K562 (cell line): ENCODE results near the gene MEGF9. TPM values are rescaled to one million over a fixed set of nuclear protein-coding genes. Genes with fewer than 3 reads are reported as not detected.
A peak's percentile ranks its signal among the peaks of the same experiment; 100 is the strongest.

ENCODE experiments used
- ATAC-seq: fragments of 200-7000 bp; cut with Tn5 transposase; 3 replicates; pipeline ENCODE4 v1.9.1; 2020; ENCODE audit warnings: moderate library complexity
- BruUV-seq: library from RNA; stranded (reverse); fragments of 400-500 nt; replicated peaks from 2 replicates; lab custom pipeline; 2021; lab: Mats Ljungman, UMichigan
- CTCF ChIA-PET: fragments of 300-600 bp; formaldehyde crosslinking; extraction: SDS; loops from one replicate; lab custom pipeline; 2021; ENCODE audit warnings: low intra/inter-chr PET ratio; lab: Yijun Ruan, JAX
- POLR2A ChIA-PET: fragments of 300-600, 350-650 bp; sonication (Branson Sonifier 250); formaldehyde crosslinking; extraction: SDS; loops from one replicate; lab custom pipeline; 2021; ENCODE audit warnings: antibody characterized with exemption, inconsistent platforms; lab: Yijun Ruan, JAX
- DNase-seq, 4 experiments: peaks; one replicate each; pipeline versions ENCODE4 v3.0.0 to v3.0.0-alpha.2; 2011 to 2018; ENCODE audit warnings: low spot score in 3 of 4, mixed read lengths in 3 of 4; ENCODE audit errors: extremely low read depth in 1 of 4
- FAIRE-seq: peaks from 2 replicates; lab custom pipeline; 2011; peaks lifted over from hg19 to GRCh38; lab: Jason Lieb, UNC
- H2AFZ ChIP-seq: 2 replicates; pipeline ENCODE4 v1.6.0; 2011; ENCODE audit warnings: low read depth, low read length, control low read depth, inconsistent platforms
- H3K27ac ChIP-seq: fragments of 200-600 bp; 3 replicates; pipeline ENCODE4 v1.8.0; 2011; ENCODE audit warnings: low read depth, mild to moderate bottlenecking, control low read depth, inconsistent platforms, low read length, moderate library complexity, mixed read lengths; ENCODE audit errors: extremely low read depth
- H3K27me3 ChIP-seq, 2 experiments: fragments of 300-600 bp in 1 of 2; 2 replicates in 1 of 2; 3 replicates in 1 of 2; pipeline versions ENCODE4 v1.6.0 to v1.8.0; 2011; ENCODE audit warnings: inconsistent platforms in 2 of 2, low read length in 2 of 2, mild to moderate bottlenecking in 1 of 2, mixed read lengths in 1 of 2, moderate library complexity in 1 of 2; ENCODE audit not compliant: control insufficient read depth in 2 of 2, insufficient read depth in 2 of 2
- H3K36me3 ChIP-seq: fragments of 300-600 bp; 3 replicates; pipeline ENCODE4 v1.8.0; 2011; ENCODE audit warnings: mild to moderate bottlenecking, low read length, inconsistent platforms; ENCODE audit not compliant: control insufficient read depth, insufficient read depth
- H3K4me1 ChIP-seq, 2 experiments: fragments of 200-600 bp in 1 of 2; replicated peaks in 1 of 2; 2 replicates in 1 of 2; 3 replicates in 1 of 2; pipeline versions ENCODE4 v1.5.1 to v1.8.0; 2011; ENCODE audit warnings: inconsistent platforms in 2 of 2, low read length in 2 of 2, mild to moderate bottlenecking in 1 of 2, mixed read lengths in 1 of 2, moderate library complexity in 1 of 2; ENCODE audit not compliant: control insufficient read depth in 2 of 2, insufficient read depth in 2 of 2
- H3K4me2 ChIP-seq: 2 replicates; pipeline ENCODE4 v1.6.1; 2011; ENCODE audit warnings: low read length, control low read depth, inconsistent platforms, mixed read lengths; ENCODE audit not compliant: insufficient read depth
- H3K4me3 ChIP-seq: fragments of 200-600 bp; sonication (generic), shearing (Covaris generic); 2 replicates; pipeline ENCODE4 v1.5.1; 2016; ENCODE audit warnings: control low read depth, inconsistent platforms
- H3K79me2 ChIP-seq: fragments of 200-600 bp; 3 replicates; pipeline ENCODE4 v1.8.0; 2011; ENCODE audit warnings: low read length, inconsistent platforms; ENCODE audit not compliant: control insufficient read depth, insufficient read depth
- H3K9ac ChIP-seq, 2 experiments: 2 replicates each; pipeline versions ENCODE4 v1.6.0 to v1.6.1; 2011; ENCODE audit warnings: low read depth in 2 of 2, low read length in 2 of 2, control low read depth in 1 of 2, inconsistent platforms in 1 of 2, mild to moderate bottlenecking in 1 of 2, mixed read lengths in 1 of 2; ENCODE audit not compliant: insufficient read depth in 1 of 2
- H3K9me1 ChIP-seq: one replicate; pipeline ENCODE4 v1.6.0; 2011; ENCODE audit warnings: inconsistent platforms, mild to moderate bottlenecking, low read length, moderate library complexity; ENCODE audit not compliant: control insufficient read depth, insufficient read depth
- H3K9me3 ChIP-seq: replicated peaks from 2 replicates; pipeline ENCODE4 v1.5.1; 2011; ENCODE audit warnings: low read depth, low read length, inconsistent platforms; ENCODE audit not compliant: control insufficient read depth, insufficient read depth
- H4K20me1 ChIP-seq: replicated peaks from 2 replicates; pipeline ENCODE4 v1.6.1; 2011; ENCODE audit warnings: low read length, inconsistent platforms, mixed read lengths; ENCODE audit not compliant: control insufficient read depth, insufficient read depth
- BRD4 ChIP-seq: fragments of 200-600 bp; sonication (generic); IDR thresholded peaks from 2 replicates; pipeline ENCODE4 v1.6.1; 2017; ENCODE audit warnings: inconsistent platforms
- CBFA2T2 ChIP-seq: fragments of 450-650 bp; conservative IDR thresholded peaks from 2 replicates; pipeline ENCODE4 v1.6.1; 2017; ENCODE audit warnings: mild to moderate bottlenecking
- CBFA2T3 ChIP-seq: fragments of 450-650 bp; IDR thresholded peaks from 2 replicates; pipeline ENCODE4 v1.6.1; 2017
- EP400 ChIP-seq: fragments of 450-650 bp; IDR thresholded peaks from 2 replicates; pipeline ENCODE4 v1.6.1; 2017; ENCODE audit warnings: antibody characterized with exemption, mild to moderate bottlenecking, moderate library complexity
- FOXA1 ChIP-seq: fragments of 450-650 bp; IDR thresholded peaks from 2 replicates; pipeline ENCODE4 v1.6.1; 2016; ENCODE audit warnings: mild to moderate bottlenecking, borderline replicate concordance
- FOXK1 ChIP-seq: sonication (generic); formaldehyde crosslinking; IDR thresholded peaks from 2 replicates; pipeline ENCODE4 v1.8.0; 2022; ENCODE audit warnings: missing genetic modification reagents, mild to moderate bottlenecking, borderline replicate concordance
- HINFP ChIP-seq: fragments of 450-650 bp; conservative IDR thresholded peaks from 2 replicates; pipeline ENCODE4 v1.6.1; 2016; ENCODE audit warnings: missing genetic modification characterization, low read depth, mild to moderate bottlenecking, control low read depth, missing compliant biosample characterization
- ILF3 ChIP-seq: fragments of 450-650 bp; IDR thresholded peaks from 2 replicates; pipeline ENCODE4 v1.6.1; 2018; ENCODE audit warnings: antibody characterized with exemption, mild to moderate bottlenecking, moderate library complexity, borderline replicate concordance
- KAT2B ChIP-seq: IDR thresholded peaks from one replicate; pipeline ENCODE4 v1.6.1; 2012; ENCODE audit warnings: low read depth, mild to moderate bottlenecking, control low read depth, inconsistent platforms, low read length, moderate library complexity
- LCOR ChIP-seq: sonication (generic); formaldehyde crosslinking; IDR thresholded peaks from 2 replicates; pipeline ENCODE4 v1.8.0; 2022; ENCODE audit warnings: mild to moderate bottlenecking, missing genetic modification reagents
- MCM7 ChIP-seq, 2 experiments: fragments of 450-650 bp; IDR thresholded peaks; 2 replicates each; pipeline ENCODE4 v1.6.1; 2016 to 2018
- NR0B1 ChIP-seq: fragments of 450-650 bp; IDR thresholded peaks from one replicate; pipeline ENCODE4 v1.6.1; 2018; ENCODE audit warnings: mild to moderate bottlenecking, moderate library complexity; ENCODE audit not compliant: partially characterized antibody
- POLR3G ChIP-seq: IDR thresholded peaks from 2 replicates; pipeline ENCODE4 v1.6.1; 2011; ENCODE audit not compliant: insufficient read length, insufficient replicate concordance; ENCODE audit errors: extremely low read depth
- RBM17 ChIP-seq: fragments of 200-400 bp; formaldehyde crosslinking; IDR thresholded peaks from 2 replicates; pipeline ENCODE4 v1.6.1; 2017; ENCODE audit warnings: low read depth, mild to moderate bottlenecking, low read length, borderline replicate concordance
- SRSF9 ChIP-seq: fragments of 200-400 bp; formaldehyde crosslinking; IDR thresholded peaks from 2 replicates; pipeline ENCODE4 v1.6.1; 2017; ENCODE audit warnings: low read depth, low read length, borderline replicate concordance
- TCF3 ChIP-seq: sonication (generic); formaldehyde crosslinking; IDR thresholded peaks from 2 replicates; pipeline ENCODE4 v1.4.0; 2020; ENCODE audit warnings: mild to moderate bottlenecking, missing genetic modification reagents
- TEAD2 ChIP-seq: fragments of 450-650 bp; IDR thresholded peaks from 2 replicates; pipeline ENCODE4 v1.6.1; 2016; ENCODE audit warnings: missing genetic modification characterization, control low read depth, missing compliant biosample characterization
- TEAD4 ChIP-seq, 2 experiments: sonication (generic) in 1 of 2; formaldehyde crosslinking in 1 of 2; IDR thresholded peaks; 2 replicates each; pipeline versions ENCODE4 v1.6.1 to v1.8.0; 2012 to 2022; ENCODE audit warnings: borderline replicate concordance in 1 of 2, inconsistent platforms in 1 of 2, low read length in 1 of 2, mild to moderate bottlenecking in 1 of 2, missing genetic modification reagents in 1 of 2
- THRAP3 ChIP-seq: fragments of 450-650 bp; IDR thresholded peaks from 2 replicates; pipeline ENCODE4 v1.6.1; 2016; ENCODE audit warnings: mild to moderate bottlenecking, inconsistent platforms, borderline replicate concordance
- ZNF398 ChIP-seq: fragments of 250-450 bp; sonication (Bioruptor Pico); IDR thresholded peaks from 2 replicates; pipeline ENCODE4 v1.8.0; 2021; ENCODE audit warnings: moderate library complexity, mild to moderate bottlenecking, inconsistent platforms
- WGBS: fragments of 100-300 bp; shearing (Covaris generic); methylation state at CpG from one replicate; pipeline ENCODE4 v1.1.6; 2016; ENCODE audit warnings: low coverage, mixed read lengths; ENCODE audit not compliant: insufficient coverage; ENCODE audit errors: missing lambda C conversion rate; 5-methylcytosine and 5-hydroxymethylcytosine counted together
- in situ Hi-C: fragments of 300-500 bp; cut with MboI; formaldehyde crosslinking; loops from 4 replicates; pipeline ENCODE4 v1.15.0; 2018; ENCODE audit warnings: inconsistent platforms, mixed read lengths
- intact Hi-C: fragments of 100-400 bp; cut with micrococcal nuclease; formaldehyde crosslinking; loops from 2 replicates; pipeline ENCODE4 v1.14.2; 2022
- polyA plus RNA-seq, 8 experiments: library from polyadenylated mRNA; depleted of rRNA in 4 of 8; stranded (reverse) in 5 of 8; unstranded in 3 of 8; fragments of >200 nt; fragmentation: Nextera tagmentation in 2 of 8; fragmentation: Illumina TruSeq in 1 of 8; extraction: Ambion mirVana in 2 of 8; extraction: Trizol in 1 of 8; gene quantifications; 2 replicates each; pipeline versions ENCODE4 v1.2.1 to v1.2.3, GENCODE V29; 2011 to 2014; ENCODE audit warnings: inconsistent platforms in 1 of 8, missing spikeins in 1 of 8
- total RNA-seq, 7 experiments: library from RNA; depleted of rRNA in 6 of 7; stranded (reverse); fragments of >200 nt in 6 of 7; fragmentation: Illumina TruSeq in 2 of 7; extraction: Trizol in 2 of 7; gene quantifications; 2 replicates each; pipeline versions ENCODE4 v1.2.1 to v1.2.3, GENCODE V29; 2011 to 2021; ENCODE audit warnings: low replicate concordance in 1 of 7

The MEGF9 gene
- total and polyA plus RNA-seq, 9 of the 15 experiments (the other 6 are each of a cell fraction or from before 2014, with no cell fraction given) = 2.1 to 6.2 (median 3.8) TPM

- DNase-seq (no peak), FAIRE-seq (no peak), ATAC-seq (no peak)
- Histone ChIP-seq H3K9me1 (no peaks in the 10 kb centered on the region), H3K4me3 (no peak overlapping the region), H3K9ac (no peak overlapping the region), H3K4me1 (peaks cover 4 to 17% of the 10 kb centered on the region in 2 experiments; a peak in 3 of 5 replicates), H3K36me3 (peaks cover 71% of the 10 kb centered on the region), H3K27ac (no peak overlapping the region), H3K9me3 (no peaks in the 10 kb centered on the region), H3K27me3 (no peaks in the 10 kb centered on the region), H4K20me1 (peaks cover 7% of the 10 kb centered on the region), H3K79me2 (peaks cover 40% of the 10 kb centered on the region; the same call in 2 of the 3 replicates), H2AFZ (no peak overlapping the region), H3K4me2 (no peak overlapping the region)
- in situ Hi-C loops = no loop called here
- WGBS = 85% methylated on average over 1 of the region's 1 CpG
- CTCF ChIA-PET = no interaction called here
- intact Hi-C loops = no loop called here
- POLR2A ChIA-PET = interaction anchor here (0.8 to 1.1 kb wide), 2 partner anchors 12 to 21 kb away, joined by 3 to 4 read pairs; no protein-coding TSS in a partner anchor
- BruUV-seq = no TSS peak
- TF ChIP-seq POLR3G (no peak), MCM7 (IDR thresholded peaks at IDR 0.05) (no peak), KAT2B (no peak), LCOR (CRISPR knock-in tag) (no peak), CBFA2T3 (peak; percentile 46; the same call in 1 of the 2 replicates), THRAP3 (no peak), EP400 (no peak), RBM17 (no peak), FOXK1 (CRISPR knock-in tag) (no peak), TEAD4 (IDR thresholded peaks at IDR 0.05; ENCODE audit: low read length) (0 out of 2 replicates have a peak, but pooled peaks have one; percentile 13), TEAD4 (CRISPR knock-in tag; IDR thresholded peaks at IDR 0.05; ENCODE audit: borderline replicate concordance) (no peak), TEAD2 (no peak), TCF3 (CRISPR knock-in tag) (peak; percentile 26; the same call in 1 of the 2 replicates), FOXA1 (no peak), BRD4 (no peak), ILF3 (no peak), NR0B1 (no peak), HINFP (tag) (no peak), ZNF398 (CRISPR knock-in tag) (no peak), CBFA2T2 (0 out of 2 replicates have a peak, but pooled peaks have one; percentile 10), SRSF9 (no peak)
These were observed 152.6 kb downstream of the MEGF9 start for GRCh38 chr9:120561709-120562108.
